H1 (cell line): ENCODE results near the gene RFXAP. TPM values are rescaled to one million over a fixed set of nuclear protein-coding genes. Genes with fewer than 3 reads are reported as not detected.

ENCODE experiments used
- ATF3 ChIP-seq: IDR thresholded peaks from 2 replicates; pipeline ENCODE4 v1.6.1; 2011; ENCODE audit warnings: low read depth, mild to moderate bottlenecking, low read length; ENCODE audit not compliant: insufficient read depth
- CHD7 ChIP-seq: fragments of 300-600 bp; sonication (generic); IDR thresholded peaks from 2 replicates; pipeline ENCODE4 v1.7.1; 2012; ENCODE audit warnings: low read length, moderate library complexity, mild to moderate bottlenecking, inconsistent platforms; ENCODE audit not compliant: insufficient replicate concordance
- HDAC6 ChIP-seq: IDR thresholded peaks from one replicate; pipeline ENCODE4 v1.7.1; 2012; ENCODE audit warnings: low read depth, mild to moderate bottlenecking, inconsistent platforms, low read length, moderate library complexity
- RBBP5 ChIP-seq: IDR thresholded peaks from 2 replicates; pipeline ENCODE4 v1.7.1; 2012; ENCODE audit warnings: low read depth, mild to moderate bottlenecking, inconsistent platforms, low read length, moderate library complexity, borderline replicate concordance
- RFX5 ChIP-seq: IDR thresholded peaks from 2 replicates; pipeline ENCODE4 v1.6.1; 2011; ENCODE audit warnings: low read depth, low read length, improper control_type of control experiment, borderline replicate concordance
- USF2 ChIP-seq: IDR thresholded peaks from 2 replicates; pipeline ENCODE4 v1.6.1; 2011; ENCODE audit warnings: low read length, improper control_type of control experiment
- YY1 ChIP-seq: IDR thresholded peaks from 2 replicates; pipeline ENCODE4 v1.6.1; 2011; ENCODE audit warnings: low read depth, mild to moderate bottlenecking, low read length
- polyA plus RNA-seq, 7 experiments: library from polyadenylated mRNA; depleted of rRNA in 3 of 7; stranded (reverse) in 5 of 7; unstranded in 2 of 7; fragments of >200 nt in 5 of 7; fragments of 200-250 nt in 2 of 7; gene quantifications; 1 replicate in 5 of 7; 2 replicates in 1 of 7; 4 replicates in 1 of 7; pipeline versions ENCODE4 v1.2.1 to v1.2.3, GENCODE V29; 2011 to 2013; ENCODE audit warnings: missing spikeins in 2 of 7, mixed read lengths in 2 of 7
- total RNA-seq: library from RNA; stranded (reverse); fragmentation: NEBNext Ultra II Directional; extraction: Animal tissue kit (Norgen Biotek cat#: 25700); gene quantifications from 2 replicates; pipeline ENCODE4 v1.2.1, GENCODE V29; 2021

RFXAP gene
- total and polyA plus RNA-seq, 2 of the 8 experiments (the other 6 are each of a cell fraction or from before 2014, with no cell fraction given), result 5.2 to 11.5 TPM

GRCh38 chr13:36818804-36819738 lies at the start of gene RFXAP (continued):
- TF ChIP-seq CHD7 (no peak), YY1 (no peak), HDAC6 (no peak), RFX5 (no peak), ATF3 (no peak), RBBP5 (no peak; the same call in 1 of the 2 replicates), USF2 (no peak)
